HFF-Myc (cell line): ENCODE measurements around the gene CYTL1.
"Not testable (repeated sequence)": the region's sequence is repeated elsewhere in the genome, so short reads cannot be mapped to it uniquely, and the experiment has no call there.

ENCODE experiments used
- DNase-seq: peaks from one replicate; pipeline ENCODE4 v3.0.0-alpha.2; 2011; ENCODE audit warnings: low read depth; ENCODE audit errors: extremely low read depth
- H3K4me3 ChIP-seq: replicated peaks from 2 replicates; pipeline ENCODE4 v1.5.1; 2011; ENCODE audit warnings: low read depth, mild to moderate bottlenecking, control low read depth, low read length
- TF ChIP-seq, protein P1 (sequence below): IDR thresholded peaks from 2 replicates; pipeline ENCODE4 v1.5.1; 2012; ENCODE audit warnings: mild to moderate bottlenecking, low read depth, low read length, control low read depth; ENCODE audit errors: missing control alignments

The CYTL1 gene

DNA sequence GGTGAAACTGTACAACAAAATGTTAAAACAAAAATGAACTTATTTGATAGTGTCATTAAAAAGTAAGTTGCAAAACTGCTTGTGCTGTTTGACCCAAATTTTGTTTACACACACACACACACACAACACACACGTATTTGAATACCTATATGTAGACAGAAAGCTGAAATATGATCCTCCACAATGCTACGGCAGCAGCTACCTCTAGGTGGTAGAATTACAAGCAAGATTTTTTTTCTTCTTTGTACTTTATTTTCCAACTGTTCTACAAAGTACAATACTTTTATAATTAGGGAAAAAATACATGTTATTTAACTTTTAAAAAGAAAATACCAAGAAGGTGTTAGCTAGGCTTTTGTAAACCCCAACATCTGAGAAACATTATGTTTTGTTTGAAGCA is 1.2 kb downstream of the CYTL1 start:
- no peak for DNase-seq
- no peak overlapping the region for H3K4me3 ChIP-seq
- TF ChIP-seq, protein P1, sequence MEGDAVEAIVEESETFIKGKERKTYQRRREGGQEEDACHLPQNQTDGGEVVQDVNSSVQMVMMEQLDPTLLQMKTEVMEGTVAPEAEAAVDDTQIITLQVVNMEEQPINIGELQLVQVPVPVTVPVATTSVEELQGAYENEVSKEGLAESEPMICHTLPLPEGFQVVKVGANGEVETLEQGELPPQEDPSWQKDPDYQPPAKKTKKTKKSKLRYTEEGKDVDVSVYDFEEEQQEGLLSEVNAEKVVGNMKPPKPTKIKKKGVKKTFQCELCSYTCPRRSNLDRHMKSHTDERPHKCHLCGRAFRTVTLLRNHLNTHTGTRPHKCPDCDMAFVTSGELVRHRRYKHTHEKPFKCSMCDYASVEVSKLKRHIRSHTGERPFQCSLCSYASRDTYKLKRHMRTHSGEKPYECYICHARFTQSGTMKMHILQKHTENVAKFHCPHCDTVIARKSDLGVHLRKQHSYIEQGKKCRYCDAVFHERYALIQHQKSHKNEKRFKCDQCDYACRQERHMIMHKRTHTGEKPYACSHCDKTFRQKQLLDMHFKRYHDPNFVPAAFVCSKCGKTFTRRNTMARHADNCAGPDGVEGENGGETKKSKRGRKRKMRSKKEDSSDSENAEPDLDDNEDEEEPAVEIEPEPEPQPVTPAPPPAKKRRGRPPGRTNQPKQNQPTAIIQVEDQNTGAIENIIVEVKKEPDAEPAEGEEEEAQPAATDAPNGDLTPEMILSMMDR, result peak; percentile 8

- TF ChIP-seq, protein P1, result no peak
- no peak overlapping the region for H3K4me3 ChIP-seq
- DNase-seq, result no peak
Measured at GRCh38 chr4:5014007-5014682, 5.1 kb downstream of the CYTL1 start.

DNA sequence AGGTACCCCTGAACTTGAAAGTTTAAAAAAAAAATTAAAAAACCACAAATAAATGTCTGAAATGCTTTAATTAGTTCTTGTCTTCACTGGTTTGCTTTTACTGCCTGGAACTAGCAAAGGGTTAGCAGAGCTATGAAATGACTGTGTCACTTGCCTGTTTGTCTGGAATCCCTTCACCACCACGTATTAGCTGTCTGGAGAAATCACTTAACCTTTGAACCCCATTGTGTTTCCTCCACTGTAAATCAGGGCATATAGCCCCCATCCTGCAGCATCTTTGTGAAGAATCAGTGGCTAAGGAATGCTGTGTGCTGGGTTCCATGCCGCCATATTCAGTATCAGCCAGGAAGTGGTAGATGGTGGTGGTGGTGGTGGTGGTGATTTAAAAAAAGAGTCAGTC is 6.3 kb downstream of the CYTL1 start:
- TF ChIP-seq, protein P1, result no peak
- DNase-seq, result no peak
- no peak overlapping the region for H3K4me3 ChIP-seq

- H3K4me3 ChIP-seq, result no peak overlapping the region
- no peak for DNase-seq
- TF ChIP-seq, protein P1, result no peak
Measured at GRCh38 chr4:5012244-5012898, 6.9 kb downstream of the CYTL1 start.

- H3K4me3 ChIP-seq, result no peak overlapping the region
- no peak for DNase-seq
- TF ChIP-seq, protein P1, result no peak
Measured at GRCh38 chr4:5010984-5011383, 8.3 kb downstream of the CYTL1 start.

DNA sequence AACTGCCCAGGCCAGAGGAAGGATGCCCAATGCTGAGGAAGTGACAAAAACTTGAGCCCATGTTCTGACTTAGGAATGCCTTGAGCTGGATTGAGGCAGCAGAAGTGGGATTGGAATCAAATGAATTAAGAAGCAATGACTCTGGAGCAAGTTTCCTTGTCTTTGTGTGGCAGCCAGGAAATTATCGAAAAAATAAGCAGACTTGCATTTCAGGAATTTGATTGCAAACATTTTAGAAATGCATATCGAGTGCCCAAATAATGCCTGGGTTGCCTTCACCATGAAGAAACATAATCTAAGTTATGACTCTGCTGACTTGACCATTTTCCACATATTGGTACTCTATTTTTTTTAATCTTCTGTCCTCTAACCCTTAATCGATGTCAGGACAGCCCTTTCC is 9.5 kb downstream of the CYTL1 start:
- DNase-seq, result no peak
- TF ChIP-seq, protein P1, result no peak
- no peak overlapping the region for H3K4me3 ChIP-seq

GRCh38 chr4:5006932-5007331 is 12.3 kb downstream of the CYTL1 start:
- DNase-seq, H3K4me3 ChIP-seq: not testable (repeated sequence)
